ENCODE results near the gene NACA2.

DNA sequence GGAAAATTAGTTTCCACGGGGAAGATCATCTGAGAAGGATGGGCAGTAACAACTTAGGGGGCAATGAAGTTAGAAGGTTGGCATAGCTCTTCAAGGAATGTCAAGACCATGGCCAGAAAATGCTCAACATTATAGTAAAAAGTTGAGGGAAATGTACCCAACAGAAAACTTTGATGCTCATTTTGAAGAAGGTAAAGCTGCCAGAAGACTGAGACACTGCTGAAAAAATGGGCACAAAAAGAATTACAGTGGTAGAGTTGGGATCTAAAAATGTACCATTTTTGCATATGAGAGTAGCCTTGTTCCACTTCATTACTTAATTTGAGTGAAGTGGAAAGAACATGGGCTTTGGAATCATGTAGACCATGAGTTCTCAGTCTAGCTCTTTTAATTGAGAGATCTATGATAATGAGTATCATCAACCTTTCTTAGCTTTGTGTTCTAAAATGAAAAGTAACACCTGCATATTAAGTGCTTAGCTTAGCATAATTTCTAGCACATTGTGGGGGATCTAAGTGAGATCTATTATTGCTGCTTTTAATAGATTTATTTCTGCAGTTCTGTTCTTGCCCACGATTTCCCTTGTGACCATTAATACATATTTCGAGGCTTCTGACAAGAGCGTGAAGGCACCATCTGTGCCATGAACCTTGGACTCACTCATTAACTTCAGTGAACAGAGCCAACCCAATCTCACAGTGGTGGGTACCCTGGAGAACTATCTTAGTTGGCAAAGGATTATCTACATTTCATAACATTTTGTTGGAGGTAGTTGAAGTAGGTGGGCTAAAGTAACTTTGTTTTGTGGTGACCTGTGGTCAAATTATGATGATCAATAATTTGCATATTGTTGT is 3.0 kb downstream of the NACA2 start:
- no peak for TF ChIP-seq EZH2 (IDR thresholded peaks at IDR 0.05; ENCODE audit: borderline replicate concordance, low read length)
- TF ChIP-seq, protein P1, sequence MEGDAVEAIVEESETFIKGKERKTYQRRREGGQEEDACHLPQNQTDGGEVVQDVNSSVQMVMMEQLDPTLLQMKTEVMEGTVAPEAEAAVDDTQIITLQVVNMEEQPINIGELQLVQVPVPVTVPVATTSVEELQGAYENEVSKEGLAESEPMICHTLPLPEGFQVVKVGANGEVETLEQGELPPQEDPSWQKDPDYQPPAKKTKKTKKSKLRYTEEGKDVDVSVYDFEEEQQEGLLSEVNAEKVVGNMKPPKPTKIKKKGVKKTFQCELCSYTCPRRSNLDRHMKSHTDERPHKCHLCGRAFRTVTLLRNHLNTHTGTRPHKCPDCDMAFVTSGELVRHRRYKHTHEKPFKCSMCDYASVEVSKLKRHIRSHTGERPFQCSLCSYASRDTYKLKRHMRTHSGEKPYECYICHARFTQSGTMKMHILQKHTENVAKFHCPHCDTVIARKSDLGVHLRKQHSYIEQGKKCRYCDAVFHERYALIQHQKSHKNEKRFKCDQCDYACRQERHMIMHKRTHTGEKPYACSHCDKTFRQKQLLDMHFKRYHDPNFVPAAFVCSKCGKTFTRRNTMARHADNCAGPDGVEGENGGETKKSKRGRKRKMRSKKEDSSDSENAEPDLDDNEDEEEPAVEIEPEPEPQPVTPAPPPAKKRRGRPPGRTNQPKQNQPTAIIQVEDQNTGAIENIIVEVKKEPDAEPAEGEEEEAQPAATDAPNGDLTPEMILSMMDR (IDR thresholded peaks at IDR 0.05; ENCODE audit: low read length) = no peak

Measured in OCI-LY1 (cell line).